Daoy (cell line): ENCODE results near the gene SPATA31E1. TPM values are rescaled to one million over a fixed set of nuclear protein-coding genes. Genes with fewer than 3 reads are reported as not detected.
"Not testable (repeated sequence)": the region's sequence is repeated elsewhere in the genome, so short reads cannot be mapped to it uniquely, and the experiment has no call there.

ENCODE experiments used
- DNase-seq: peaks from one replicate; pipeline ENCODE4 v3.0.0-alpha.2; 2015; ENCODE audit warnings: low read depth
- total RNA-seq: library from RNA; depleted of rRNA; stranded (reverse); fragments of >200 nt; shearing (Covaris generic); gene quantifications from 2 replicates; pipeline ENCODE4 v1.2.3, GENCODE V29; 2014

SPATA31E1 gene
- total RNA-seq, 1 experiment from 2014 or later: not detected

GRCh38 chr9:87884578-87885459, 2.1 kb downstream of the SPATA31E1 start:
- DNase-seq: peak; percentile 0

- no peak for DNase-seq
Measured at GRCh38 chr9:87885484-87886189, 3.0 kb downstream of the SPATA31E1 start.

- DNase-seq: peak; percentile 14
Measured at GRCh38 chr9:87886210-87886932, 3.7 kb downstream of the SPATA31E1 start.

GRCh38 chr9:87886933-87887505, 4.3 kb downstream of the SPATA31E1 start:
- DNase-seq: peak; percentile 0

- DNase-seq: peak; percentile 1
Measured at GRCh38 chr9:87887661-87888480, 5.2 kb downstream of the SPATA31E1 start.

- peak; percentile 1 for DNase-seq
Measured at GRCh38 chr9:87888501-87888900, 5.8 kb downstream of the SPATA31E1 start.

GRCh38 chr9:87889065-87889881, 6.6 kb downstream of the SPATA31E1 start:
- peak; percentile 1 for DNase-seq

- no peak for DNase-seq
Measured at GRCh38 chr9:87889882-87890252, 7.2 kb downstream of the SPATA31E1 start.

- no peak for DNase-seq
Measured at GRCh38 chr9:87890837-87891236, 8.2 kb downstream of the SPATA31E1 start.

- DNase-seq: no peak
Measured at GRCh38 chr9:87891754-87892153, 9.1 kb downstream of the SPATA31E1 start.

- no peak for DNase-seq
Measured at GRCh38 chr9:87892956-87893355, 10.3 kb downstream of the SPATA31E1 start.

GRCh38 chr9:87894998-87895625, 12.4 kb downstream of the SPATA31E1 start:
- DNase-seq: no peak

- no peak for DNase-seq
Measured at GRCh38 chr9:87896891-87897290, 14.2 kb downstream of the SPATA31E1 start.

- no peak for DNase-seq
Measured at GRCh38 chr9:87898151-87898550, 15.5 kb downstream of the SPATA31E1 start.

GRCh38 chr9:87902371-87902770, 19.7 kb downstream of the SPATA31E1 start:
- not testable (repeated sequence) for DNase-seq

- DNase-seq: peak; percentile 91
Measured at GRCh38 chr9:87909310-87910041, 26.8 kb downstream of the SPATA31E1 start.

GRCh38 chr9:87910821-87911220, 28.1 kb downstream of the SPATA31E1 start:
- no peak for DNase-seq

- not testable (repeated sequence) for DNase-seq
Measured at GRCh38 chr9:87917662-87918061, 35.0 kb downstream of the SPATA31E1 start, which contains the start of gene SPATA31C1. TSS of gene SPATA31C1 (plus strand) at chr9:87917962.

- DNase-seq: not testable (repeated sequence)
Measured at GRCh38 chr9:87919013-87919412, 36.3 kb downstream of the SPATA31E1 start.
